Adrenal gland (tissue), 12 donors: Measurements from ENCODE around the gene ICAM4. TPM values are rescaled to one million over a fixed set of nuclear protein-coding genes. Genes with fewer than 3 reads are reported as not detected.

ENCODE experiments used
- DNase-seq, 7 donors: peaks; one replicate each; pipeline ENCODE4 v3.0.0-alpha.2; 2019 to 2020
- H3K27ac ChIP-seq, 5 donors: fragments of 200-600 bp; sonication (generic) in 4 of 5; 1 replicate in 3 of 5; 2 replicates in 2 of 5; pipeline versions ENCODE4 v1.5.1 to v1.8.0; 2016 to 2020; ENCODE audit warnings: mild to moderate bottlenecking in 1 of 5
- H3K27me3 ChIP-seq: fragments of 200-600 bp; 2 replicates; pipeline ENCODE4 v1.8.0; 2021
- H3K36me3 ChIP-seq, 2 donors: fragments of 200-600 bp; replicated peaks in 1 of 2; 1 replicate in 1 of 2; 2 replicates in 1 of 2; pipeline versions ENCODE4 v1.5.1 to v1.8.0; 2018 to 2022
- H3K4me1 ChIP-seq, 2 donors: fragments of 200-600 bp; replicated peaks in 1 of 2; 1 replicate in 1 of 2; 2 replicates in 1 of 2; pipeline versions ENCODE4 v1.5.1 to v1.8.0; 2018 to 2021
- H3K4me3 ChIP-seq, 4 donors: fragments of 200-600 bp; sonication (generic) in 3 of 4; one replicate each; pipeline ENCODE4 v1.5.1; 2016 to 2018
- H3K9me3 ChIP-seq, 3 donors: fragments of 200-600 bp; sonication (generic) in 1 of 3; replicated peaks in 1 of 3; 1 replicate in 2 of 3; 2 replicates in 1 of 3; pipeline versions ENCODE4 v1.5.1 to v1.8.0; 2016 to 2021
- CTCF ChIP-seq, 6 experiments: fragments of 450-650 bp in 4 of 6; fragments of 200-600 bp in 2 of 6; sonication (generic) in 1 of 6; IDR thresholded peaks; 1 replicate in 5 of 6; 2 replicates in 1 of 6; pipeline versions ENCODE4 v1.5.1 to v1.8.0; 2016 to 2021; ENCODE audit warnings: antibody characterized with exemption in 6 of 6, mild to moderate bottlenecking in 2 of 6, moderate library complexity in 1 of 6
- POLR2A ChIP-seq, 2 donors: fragments of 450-650 bp; IDR thresholded peaks; one replicate each; pipeline ENCODE4 v1.6.1; 2017; ENCODE audit warnings: antibody characterized with exemption in 2 of 2, mild to moderate bottlenecking in 2 of 2, moderate library complexity in 1 of 2
- WGBS, 4 donors: extraction: QIAGEN DNeasy Blood & Tissue Kit in 2 of 4; methylation state at CpG; one replicate each; pipeline versions ENCODE4 v1.1.5 to v1.1.7; 2013 to 2017; 5-methylcytosine and 5-hydroxymethylcytosine counted together
- intact Hi-C, 2 donors: fragments of 100-400 bp; cut with DNase I; formaldehyde crosslinking; loops; one replicate each; pipeline versions ENCODE4 v1.14.1 to v1.15.0; 2022 to 2023
- polyA plus RNA-seq, 3 donors: library from polyadenylated mRNA; stranded (reverse); fragments of 200-250 nt in 2 of 3; fragments of 350-450 nt in 1 of 3; fragmentation: Illumina TruSeq in 1 of 3; extraction: RNeasy Lipid Tissue Mini Kit (QIAGEN cat#74804) in 1 of 3; gene quantifications; one replicate each; pipeline ENCODE4 v1.2.3, GENCODE V29; 2013 to 2014
- total RNA-seq, 9 donors: library from RNA; depleted of rRNA in 4 of 9; stranded (reverse); fragments of >200 nt in 4 of 9; fragments of 120-200 nt in 1 of 9; fragmentation: NEBNext Ultra II Directional in 1 of 9; extraction: Animal tissue kit (Norgen Biotek cat#: 25700) in 1 of 9; gene quantifications; one replicate each; pipeline versions ENCODE4 v1.1.0 to v1.2.4, GENCODE V29; 2013 to 2023
- donor health status: healthy with polysubstance abuse.
- donor health status: Bipolar disorder and iron deficiency.
- donor health status: DM: yes; HTN: yes; CAD: no.
- donor health status: DM: no; HTN: no; CAD: no.
- donor health status: DM: no; HTN: no; CAD: no.
- donor health status: DM: yes; HTN: yes; CAD: no.

Gene ICAM4
- total and polyA plus RNA-seq, 12 donors = 0.34 to 1.0 (median 0.51) TPM; not detected in 4

- 86 to 93% (median 92%) methylated on average over 11 to 24 of the region's 24 CpGs for WGBS, 4 donors
- H3K27ac ChIP-seq = no peak within 1 kb of the TSS
- TF ChIP-seq POLR2A (IDR thresholded peaks at IDR 0.05) = no peak
- no peak for TF ChIP-seq CTCF (IDR thresholded peaks at IDR 0.05)
- no peaks in the 10 kb centered on the region for H3K36me3 ChIP-seq
- DNase-seq = no peak
- peaks cover under 1 to 2% of the 10 kb centered on the region in 2 donors for H3K4me1 ChIP-seq
- H3K9me3 ChIP-seq = no peaks in the 10 kb centered on the region
- intact Hi-C loops = no loop called here
- H3K4me3 ChIP-seq = no peak within 1 kb of the TSS
- no peaks in the 10 kb centered on the region for H3K27me3 ChIP-seq
These were observed 22.7 kb downstream of the ICAM4 start, which contains the start of gene ZGLP1 for GRCh38 chr19:10309423-10309822. TSS of gene ZGLP1 (minus strand) at chr19:10309815.

GRCh38 chr19:10315335-10316214 is 28.8 kb downstream of the ICAM4 start, which contains the start of gene FDX2:
TSS of gene FDX2 (minus strand) at chr19:10316015. CDS start at chr19:10315996, 19 bp downstream.
- peaks cover 7 to 12% of the 10 kb centered on the region in 2 donors for H3K4me1 ChIP-seq
- WGBS, 4 donors = 0 to 4% (median 1%) methylated on average over 11 to 55 of the region's 55 CpGs
- H3K4me3 ChIP-seq = peak within 1 kb of the TSS; percentile 28 to 86 (median 82)
- DNase-seq = peak; percentile 82 to 93 (median 89)
- peak within 1 kb of the TSS in 2 of 5 donors; percentile 45 to 70 for H3K27ac ChIP-seq
- H3K27me3 ChIP-seq = no peaks in the 10 kb centered on the region
- intact Hi-C loops = no loop called here
- H3K9me3 ChIP-seq = no peaks in the 10 kb centered on the region
- H3K36me3 ChIP-seq = peaks cover 0 to 40% of the 10 kb centered on the region in 2 donors
- no peak for TF ChIP-seq CTCF (IDR thresholded peaks at IDR 0.05)
- no peak for TF ChIP-seq POLR2A (IDR thresholded peaks at IDR 0.05)

GRCh38 chr19:10316229-10317044 is 29.7 kb downstream of the ICAM4 start:
- intact Hi-C loops = no loop called here
- peaks cover 0 to 48% of the 10 kb centered on the region in 2 donors for H3K36me3 ChIP-seq

More at GRCh38 chr19:10316229-10317044, 29.7 kb downstream of the ICAM4 start:
- peak in 1 of 7 donors; percentile 57 for DNase-seq
- no peaks in the 10 kb centered on the region for H3K27me3 ChIP-seq
- 60 to 67% (median 64%) methylated on average over 15 to 19 of the region's 19 CpGs for WGBS, 4 donors
- no peaks in the 10 kb centered on the region for H3K9me3 ChIP-seq
- peak overlapping the region in 1 of 5 donors; percentile 70 for H3K27ac ChIP-seq
- no peak for TF ChIP-seq POLR2A (IDR thresholded peaks at IDR 0.05)
- TF ChIP-seq CTCF (IDR thresholded peaks at IDR 0.05) = no peak
- H3K4me3 ChIP-seq = no peak overlapping the region
- H3K4me1 ChIP-seq = peaks cover 7 to 12% of the 10 kb centered on the region in 2 donors
